PFSK-1 (cell line): ENCODE measurements around the gene NR3C1.

ENCODE experiments used
- POLR2AphosphoS5 ChIP-seq: IDR thresholded peaks from 2 replicates; pipeline ENCODE4 v1.6.1; 2012; ENCODE audit warnings: low read depth, mild to moderate bottlenecking, control low read depth, low read length, moderate library complexity
- REST ChIP-seq, 2 experiments: IDR thresholded peaks; 2 replicates each; pipeline versions ENCODE4 v1.6.1 to v1.8.0; 2011 to 2012; ENCODE audit warnings: low read depth in 2 of 2, low read length in 2 of 2, control low read depth in 1 of 2, inconsistent platforms in 1 of 2, mild to moderate bottlenecking in 1 of 2, moderate library complexity in 1 of 2; ENCODE audit not compliant: insufficient read depth in 1 of 2
- TAF1 ChIP-seq: IDR thresholded peaks from 2 replicates; pipeline ENCODE4 v1.6.1; 2012; ENCODE audit warnings: low read length, control low read depth, borderline replicate concordance; ENCODE audit not compliant: insufficient read depth

DNA sequence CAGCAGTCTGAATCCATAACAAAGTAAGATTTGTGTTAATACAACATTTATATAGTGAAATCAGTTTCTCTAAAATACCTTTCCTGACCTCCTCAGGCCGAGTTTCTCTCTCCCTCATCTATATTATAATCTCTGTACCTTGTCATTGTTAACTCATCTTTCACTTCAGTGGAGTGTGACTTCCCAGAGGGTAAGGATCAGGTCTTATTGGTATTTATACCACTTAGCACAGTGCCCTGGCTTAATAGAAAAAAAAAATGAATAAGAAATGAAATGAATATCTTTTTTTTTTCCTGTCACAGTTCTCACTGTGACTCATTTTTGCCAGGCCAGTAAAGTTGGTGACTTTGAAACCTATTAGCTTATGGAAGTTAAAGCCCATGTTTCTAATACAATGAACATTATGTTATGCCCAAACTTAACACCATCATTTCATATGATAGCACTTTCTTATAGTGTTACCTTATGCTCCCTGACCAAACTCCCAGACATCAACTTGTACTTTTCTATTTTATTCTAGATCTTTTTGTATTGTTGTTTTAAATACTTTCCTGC is 90.1 kb downstream of the NR3C1 start:
- TF ChIP-seq TAF1 (no peak), REST (IDR thresholded peaks at IDR 0.05; ENCODE audit: insufficient read depth in 1 of 2, low read depth in 2 of 2, low read length in 2 of 2) (no peak), POLR2AphosphoS5 (no peak)
